Measurements from ENCODE around the gene GOSR1.
A peak's percentile ranks its signal among the peaks of the same experiment; 100 is the strongest.
"Not testable (repeated sequence)": the region's sequence is repeated elsewhere in the genome, so short reads cannot be mapped to it uniquely, and the experiment has no call there.

The GOSR1 gene

GRCh38 chr17:30505868-30506417 is 28.7 kb downstream of the GOSR1 start:
- no peak for DNase-seq (ENCODE audit: low read depth)

- no peak for DNase-seq (ENCODE audit: low read depth)
Measured at GRCh38 chr17:30506481-30506880, 29.3 kb downstream of the GOSR1 start.

- DNase-seq (ENCODE audit: low read depth) = no peak
Measured at GRCh38 chr17:30513346-30513745, 36.1 kb downstream of the GOSR1 start.

- no peak for DNase-seq (ENCODE audit: low read depth)
Measured at GRCh38 chr17:30514895-30515596, 37.8 kb downstream of the GOSR1 start.

- no peak for DNase-seq (ENCODE audit: low read depth)
Measured at GRCh38 chr17:30517786-30518185, 40.6 kb downstream of the GOSR1 start.

- DNase-seq (ENCODE audit: low read depth) = no peak
Measured at GRCh38 chr17:30519166-30519565, 42.0 kb downstream of the GOSR1 start.

- peak; percentile 88 for DNase-seq (ENCODE audit: low read depth)
Measured at GRCh38 chr17:30519707-30520106, 42.5 kb downstream of the GOSR1 start.

- peak; percentile 84 for DNase-seq (ENCODE audit: low read depth)
Measured at GRCh38 chr17:30520436-30520835, 43.2 kb downstream of the GOSR1 start.

GRCh38 chr17:30520882-30521281 is 43.7 kb downstream of the GOSR1 start:
- DNase-seq (ENCODE audit: low read depth) = no peak

- no peak for DNase-seq (ENCODE audit: low read depth)
Measured at GRCh38 chr17:30521766-30522165, 44.6 kb downstream of the GOSR1 start.

GRCh38 chr17:30523236-30523635 is 46.0 kb downstream of the GOSR1 start:
- DNase-seq (ENCODE audit: low read depth) = not testable (repeated sequence)

GRCh38 chr17:30524847-30525246 is 47.6 kb downstream of the GOSR1 start:
- DNase-seq (ENCODE audit: low read depth) = no peak

GRCh38 chr17:30526401-30526800 is 49.2 kb downstream of the GOSR1 start:
- DNase-seq (ENCODE audit: low read depth) = no peak

- not testable (repeated sequence) for DNase-seq (ENCODE audit: low read depth)
Measured at GRCh38 chr17:30528701-30529100, 51.5 kb downstream of the GOSR1 start.

- no peak for DNase-seq (ENCODE audit: low read depth)
Measured at GRCh38 chr17:30530346-30531025, 53.3 kb downstream of the GOSR1 start.

GRCh38 chr17:30532871-30533270 is 55.7 kb downstream of the GOSR1 start:
- DNase-seq (ENCODE audit: low read depth) = no peak

- DNase-seq (ENCODE audit: low read depth) = no peak
Measured at GRCh38 chr17:30534298-30534697, 57.1 kb downstream of the GOSR1 start.

- no peak for DNase-seq (ENCODE audit: low read depth)
Measured at GRCh38 chr17:30534938-30535921, 58.0 kb downstream of the GOSR1 start.

GRCh38 chr17:30536846-30537245 is 59.6 kb downstream of the GOSR1 start:
- not testable (repeated sequence) for DNase-seq (ENCODE audit: low read depth)

- DNase-seq (ENCODE audit: low read depth) = not testable (repeated sequence)
Measured at GRCh38 chr17:30537667-30538066, 60.5 kb downstream of the GOSR1 start.

GRCh38 chr17:30541802-30542201 is 64.6 kb downstream of the GOSR1 start:
- DNase-seq (ENCODE audit: low read depth) = no peak

GRCh38 chr17:30543456-30543855 is 66.2 kb downstream of the GOSR1 start:
- DNase-seq (ENCODE audit: low read depth) = no peak
